Lower leg skin (tissue), 4 donors: ENCODE data around the gene SERPIND1. TPM values are rescaled to one million over a fixed set of nuclear protein-coding genes. Genes with fewer than 3 reads are reported as not detected.

ENCODE experiments used
- DNase-seq, 2 donors: peaks; one replicate each; pipeline ENCODE4 v3.0.0-alpha.2; 2019; ENCODE audit warnings: low spot score in 2 of 2
- H3K4me3 ChIP-seq: fragments of 200-600 bp; sonication (generic); 2 replicates; pipeline ENCODE4 v1.5.1; 2017; ENCODE audit warnings: mild to moderate bottlenecking, low read depth; ENCODE audit not compliant: poor library complexity, severe bottlenecking
- POLR2A ChIP-seq, 2 donors: fragments of 450-650 bp; IDR thresholded peaks; one replicate each; pipeline ENCODE4 v1.6.1; 2016 to 2017; ENCODE audit warnings: antibody characterized with exemption in 2 of 2, mild to moderate bottlenecking in 1 of 2, moderate library complexity in 1 of 2
- WGBS, 2 donors: methylation state at CpG; one replicate each; pipeline ENCODE4 v1.1.5; 2018; 5-methylcytosine and 5-hydroxymethylcytosine counted together
- intact Hi-C: fragments of 100-400 bp; cut with DNase I; formaldehyde crosslinking; loops from one replicate; pipeline ENCODE4 v1.15.0; 2023; ENCODE audit warnings: low total_unique reads
- total RNA-seq, 4 donors: library from RNA; depleted of rRNA; stranded (reverse); fragments of >200 nt; gene quantifications; one replicate each; pipeline ENCODE4 v1.1.0, GENCODE V29; 2016
- TF ChIP-seq, protein P1 (sequence below), 3 donors: fragments of 450-650 bp; IDR thresholded peaks; one replicate each; pipeline ENCODE4 v1.5.1; 2016; ENCODE audit warnings: antibody characterized with exemption in 3 of 3, mild to moderate bottlenecking in 3 of 3, moderate library complexity in 2 of 3

Gene SERPIND1
- total RNA-seq, 4 donors from 2014 or later, result not detected

DNA sequence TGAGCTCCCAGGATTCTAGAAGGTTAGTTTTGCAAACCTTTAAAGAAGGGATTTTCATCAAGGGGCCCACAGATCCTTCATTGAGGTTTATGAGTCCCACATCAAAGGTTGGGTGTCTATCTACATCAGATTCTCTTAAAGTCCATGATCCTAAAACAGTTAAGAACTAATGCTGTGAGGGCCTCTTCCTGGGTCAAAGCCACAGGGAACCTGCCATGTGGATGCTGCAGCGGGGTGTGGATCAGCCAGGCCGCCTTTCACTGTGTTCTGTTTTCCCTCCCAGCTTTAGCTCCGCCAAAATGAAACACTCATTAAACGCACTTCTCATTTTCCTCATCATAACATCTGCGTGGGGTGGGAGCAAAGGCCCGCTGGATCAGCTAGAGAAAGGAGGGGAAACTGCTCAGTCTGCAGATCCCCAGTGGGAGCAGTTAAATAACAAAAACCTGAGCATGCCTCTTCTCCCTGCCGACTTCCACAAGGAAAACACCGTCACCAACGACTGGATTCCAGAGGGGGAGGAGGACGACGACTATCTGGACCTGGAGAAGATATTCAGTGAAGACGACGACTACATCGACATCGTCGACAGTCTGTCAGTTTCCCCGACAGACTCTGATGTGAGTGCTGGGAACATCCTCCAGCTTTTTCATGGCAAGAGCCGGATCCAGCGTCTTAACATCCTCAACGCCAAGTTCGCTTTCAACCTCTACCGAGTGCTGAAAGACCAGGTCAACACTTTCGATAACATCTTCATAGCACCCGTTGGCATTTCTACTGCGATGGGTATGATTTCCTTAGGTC, 5.3 kb downstream of the SERPIND1 start:
- intact Hi-C loops, result no loop called here
- no peak for DNase-seq
- WGBS, 2 donors, result 87% methylated on average over 25 of the region's 25 CpGs
- no peak overlapping the region for H3K4me3 ChIP-seq
- TF ChIP-seq, protein P1, sequence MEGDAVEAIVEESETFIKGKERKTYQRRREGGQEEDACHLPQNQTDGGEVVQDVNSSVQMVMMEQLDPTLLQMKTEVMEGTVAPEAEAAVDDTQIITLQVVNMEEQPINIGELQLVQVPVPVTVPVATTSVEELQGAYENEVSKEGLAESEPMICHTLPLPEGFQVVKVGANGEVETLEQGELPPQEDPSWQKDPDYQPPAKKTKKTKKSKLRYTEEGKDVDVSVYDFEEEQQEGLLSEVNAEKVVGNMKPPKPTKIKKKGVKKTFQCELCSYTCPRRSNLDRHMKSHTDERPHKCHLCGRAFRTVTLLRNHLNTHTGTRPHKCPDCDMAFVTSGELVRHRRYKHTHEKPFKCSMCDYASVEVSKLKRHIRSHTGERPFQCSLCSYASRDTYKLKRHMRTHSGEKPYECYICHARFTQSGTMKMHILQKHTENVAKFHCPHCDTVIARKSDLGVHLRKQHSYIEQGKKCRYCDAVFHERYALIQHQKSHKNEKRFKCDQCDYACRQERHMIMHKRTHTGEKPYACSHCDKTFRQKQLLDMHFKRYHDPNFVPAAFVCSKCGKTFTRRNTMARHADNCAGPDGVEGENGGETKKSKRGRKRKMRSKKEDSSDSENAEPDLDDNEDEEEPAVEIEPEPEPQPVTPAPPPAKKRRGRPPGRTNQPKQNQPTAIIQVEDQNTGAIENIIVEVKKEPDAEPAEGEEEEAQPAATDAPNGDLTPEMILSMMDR (IDR thresholded peaks at IDR 0.05), result no peak
- TF ChIP-seq POLR2A (IDR thresholded peaks at IDR 0.05), result no peak

DNA sequence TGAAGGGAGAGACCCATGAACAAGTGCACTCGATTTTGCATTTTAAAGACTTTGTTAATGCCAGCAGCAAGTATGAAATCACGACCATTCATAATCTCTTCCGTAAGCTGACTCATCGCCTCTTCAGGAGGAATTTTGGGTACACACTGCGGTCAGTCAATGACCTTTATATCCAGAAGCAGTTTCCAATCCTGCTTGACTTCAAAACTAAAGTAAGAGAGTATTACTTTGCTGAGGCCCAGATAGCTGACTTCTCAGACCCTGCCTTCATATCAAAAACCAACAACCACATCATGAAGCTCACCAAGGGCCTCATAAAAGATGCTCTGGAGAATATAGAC, 5.9 kb downstream of the SERPIND1 start:
- intact Hi-C loops, result loop anchor here (10.0 kb wide), 1 partner anchor 175 kb away; no protein-coding TSS in a partner anchor
- no peak for DNase-seq
- TF ChIP-seq, protein P1 (IDR thresholded peaks at IDR 0.05), result no peak
- no peak for TF ChIP-seq POLR2A (IDR thresholded peaks at IDR 0.05)
- H3K4me3 ChIP-seq, result no peak overlapping the region
- WGBS, 2 donors, result 90 to 94% methylated on average over 5 of the region's 5 CpGs

DNA sequence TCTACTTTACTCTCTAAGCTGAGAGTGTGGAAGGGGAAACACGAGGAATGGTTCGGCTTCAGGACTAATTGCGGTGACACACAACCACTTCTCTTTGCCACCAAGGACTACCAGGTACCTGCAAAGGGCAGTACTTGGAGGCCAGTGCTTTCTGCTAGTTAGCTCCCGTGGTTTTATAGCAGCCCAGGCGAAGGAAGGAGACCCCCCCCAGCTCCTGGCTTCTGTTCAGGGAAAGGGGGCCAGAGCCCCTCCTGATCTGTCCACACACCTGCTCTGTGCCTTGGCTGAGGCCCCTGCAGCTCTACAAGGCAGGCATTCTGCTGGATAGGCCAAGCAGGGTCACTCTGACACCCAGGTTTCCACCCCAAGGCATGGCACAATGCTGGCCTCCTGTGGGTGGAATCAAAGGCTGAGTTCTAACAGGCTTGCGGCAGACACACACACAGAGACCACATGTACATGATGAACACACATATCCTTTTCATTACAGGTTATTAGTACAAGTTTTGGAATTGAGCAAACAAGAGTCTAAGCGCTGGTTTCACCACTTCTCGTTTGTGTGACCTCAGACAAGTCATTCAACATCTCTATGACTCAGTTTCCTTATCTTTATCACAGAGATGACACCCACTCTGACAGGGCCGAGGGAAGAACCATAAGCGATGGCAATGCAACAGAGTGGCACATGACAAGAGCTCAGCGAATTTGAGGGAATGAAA, 7.5 kb downstream of the SERPIND1 start:
- WGBS, 2 donors, result 80 to 86% methylated on average over 11 of the region's 11 CpGs
- DNase-seq, result no peak
- intact Hi-C loops, result loop anchor here (10.0 kb wide), 1 partner anchor 177 kb away; no protein-coding TSS in a partner anchor

DNA sequence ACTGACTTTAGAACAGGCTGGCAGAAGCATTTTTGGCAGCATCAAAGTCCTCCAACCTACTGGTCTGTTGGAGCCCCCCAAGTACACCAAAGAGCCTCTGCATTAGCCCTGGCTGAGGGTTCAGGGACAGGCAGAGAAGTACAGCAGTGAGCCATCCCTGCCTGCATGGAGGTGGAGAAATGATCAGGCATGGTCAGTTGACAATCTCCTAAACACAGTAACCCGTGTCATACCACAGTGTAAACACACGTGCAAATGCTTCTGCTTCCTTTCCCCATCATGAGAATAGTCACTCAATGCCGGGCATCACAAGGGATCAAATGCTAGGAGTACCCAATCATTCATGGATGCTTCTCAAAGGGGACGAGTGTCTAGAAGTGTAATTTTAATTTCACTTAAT, 8.2 kb downstream of the SERPIND1 start:
- WGBS, 2 donors, result 90 to 98% methylated on average over 4 of the region's 4 CpGs
- no peak for DNase-seq
- no peak for TF ChIP-seq POLR2A (IDR thresholded peaks at IDR 0.05)
- TF ChIP-seq, protein P1 (IDR thresholded peaks at IDR 0.05), result no peak
- intact Hi-C loops, result loop anchor here (10.0 kb wide), 1 partner anchor 177 kb away; no protein-coding TSS in a partner anchor
- H3K4me3 ChIP-seq, result no peak overlapping the region

More for the DNA sequence above, 7.5 kb downstream of the SERPIND1 start:
- no peak overlapping the region for H3K4me3 ChIP-seq
- TF ChIP-seq POLR2A (IDR thresholded peaks at IDR 0.05), result no peak
- TF ChIP-seq, protein P1 (IDR thresholded peaks at IDR 0.05), result no peak

DNA sequence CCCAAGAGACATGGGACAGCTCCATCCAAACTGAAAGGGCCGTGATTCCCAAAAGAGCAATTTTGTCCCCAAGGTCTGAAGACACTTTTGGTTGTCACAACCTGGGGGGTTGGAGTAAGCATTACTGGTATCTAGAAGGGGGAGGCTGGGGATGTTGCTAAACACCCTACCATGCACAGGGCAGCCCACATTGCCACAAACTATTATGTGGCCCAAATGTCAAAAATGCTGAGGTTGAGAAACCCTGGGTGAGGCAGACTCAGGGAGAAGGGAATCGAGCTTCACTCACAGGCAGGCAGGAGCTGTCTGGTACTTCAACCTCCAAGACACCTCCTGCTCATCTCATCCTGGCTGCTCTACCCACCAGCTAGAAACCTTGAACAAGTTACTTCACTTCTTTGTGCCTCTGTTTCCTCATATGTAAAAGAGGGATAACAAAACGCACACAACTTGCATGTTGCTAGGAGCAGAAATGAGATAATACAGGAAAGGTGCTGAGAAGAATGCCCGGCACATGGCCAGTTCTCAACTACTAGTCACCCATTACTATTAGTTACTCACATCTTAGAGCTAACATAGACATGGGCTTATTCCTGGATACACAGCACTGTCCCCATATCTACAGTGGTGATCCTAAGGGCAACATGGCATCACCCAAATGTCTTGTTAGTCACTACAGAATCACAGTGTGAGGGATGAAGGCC, 8.8 kb downstream of the SERPIND1 start:
- whole genome bisulfite sequencing, 2 donors, result 85 to 95% methylated on average over 4 of the region's 4 CpGs
- DNase-seq, result no peak
- no peak for TF ChIP-seq POLR2A (IDR thresholded peaks at IDR 0.05)
- TF ChIP-seq, protein P1 (IDR thresholded peaks at IDR 0.05), result no peak

More for the DNA sequence above, 8.8 kb downstream of the SERPIND1 start:
- no peak overlapping the region for H3K4me3 ChIP-seq
- intact Hi-C loops, result loop anchor here (10.0 kb wide), 1 partner anchor 178 kb away; no protein-coding TSS in a partner anchor
